Subcutaneous adipose tissue (tissue), 4 donors: Measurements from ENCODE around the gene KIAA0319L. TPM values are rescaled to one million over a fixed set of nuclear protein-coding genes. Genes with fewer than 3 reads are reported as not detected.

Experiments
- total RNA-seq, 4 donors: library from RNA; depleted of rRNA; stranded (reverse); fragments of >200 nt; gene quantifications; one replicate each; pipeline ENCODE4 v1.1.0, GENCODE V29; 2016
- TF ChIP-seq, protein P1 (sequence below): fragments of 450-650 bp; IDR thresholded peaks from one replicate; pipeline ENCODE4 v1.5.1; 2016; ENCODE audit warnings: low read depth, mild to moderate bottlenecking, control low read depth, antibody characterized with exemption, moderate library complexity

Gene KIAA0319L
- total RNA-seq, 4 donors from 2014 or later = 35.9 to 77.6 (median 61.8) TPM

DNA sequence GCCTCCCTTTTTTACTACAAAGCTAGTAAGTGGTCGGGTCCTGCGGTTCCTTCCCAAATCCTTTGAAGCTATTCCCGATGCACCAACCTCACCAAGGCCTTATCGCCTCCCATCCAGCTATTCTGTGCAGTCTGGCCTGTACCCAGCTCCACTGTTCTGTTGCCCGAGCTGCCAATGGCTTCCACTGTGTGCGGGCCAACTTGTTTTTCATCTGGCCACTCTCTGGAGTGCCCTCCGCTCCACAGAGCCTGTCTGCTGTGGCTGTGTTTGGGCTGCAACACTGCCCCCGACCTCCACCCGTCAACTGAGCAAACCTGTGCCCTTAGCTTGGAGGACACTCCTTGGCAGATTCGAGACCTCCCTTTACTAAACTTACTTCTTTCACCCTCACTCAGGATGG lies 125.0 kb downstream of the KIAA0319L start:
- TF ChIP-seq, protein P1, sequence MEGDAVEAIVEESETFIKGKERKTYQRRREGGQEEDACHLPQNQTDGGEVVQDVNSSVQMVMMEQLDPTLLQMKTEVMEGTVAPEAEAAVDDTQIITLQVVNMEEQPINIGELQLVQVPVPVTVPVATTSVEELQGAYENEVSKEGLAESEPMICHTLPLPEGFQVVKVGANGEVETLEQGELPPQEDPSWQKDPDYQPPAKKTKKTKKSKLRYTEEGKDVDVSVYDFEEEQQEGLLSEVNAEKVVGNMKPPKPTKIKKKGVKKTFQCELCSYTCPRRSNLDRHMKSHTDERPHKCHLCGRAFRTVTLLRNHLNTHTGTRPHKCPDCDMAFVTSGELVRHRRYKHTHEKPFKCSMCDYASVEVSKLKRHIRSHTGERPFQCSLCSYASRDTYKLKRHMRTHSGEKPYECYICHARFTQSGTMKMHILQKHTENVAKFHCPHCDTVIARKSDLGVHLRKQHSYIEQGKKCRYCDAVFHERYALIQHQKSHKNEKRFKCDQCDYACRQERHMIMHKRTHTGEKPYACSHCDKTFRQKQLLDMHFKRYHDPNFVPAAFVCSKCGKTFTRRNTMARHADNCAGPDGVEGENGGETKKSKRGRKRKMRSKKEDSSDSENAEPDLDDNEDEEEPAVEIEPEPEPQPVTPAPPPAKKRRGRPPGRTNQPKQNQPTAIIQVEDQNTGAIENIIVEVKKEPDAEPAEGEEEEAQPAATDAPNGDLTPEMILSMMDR = no peak

DNA sequence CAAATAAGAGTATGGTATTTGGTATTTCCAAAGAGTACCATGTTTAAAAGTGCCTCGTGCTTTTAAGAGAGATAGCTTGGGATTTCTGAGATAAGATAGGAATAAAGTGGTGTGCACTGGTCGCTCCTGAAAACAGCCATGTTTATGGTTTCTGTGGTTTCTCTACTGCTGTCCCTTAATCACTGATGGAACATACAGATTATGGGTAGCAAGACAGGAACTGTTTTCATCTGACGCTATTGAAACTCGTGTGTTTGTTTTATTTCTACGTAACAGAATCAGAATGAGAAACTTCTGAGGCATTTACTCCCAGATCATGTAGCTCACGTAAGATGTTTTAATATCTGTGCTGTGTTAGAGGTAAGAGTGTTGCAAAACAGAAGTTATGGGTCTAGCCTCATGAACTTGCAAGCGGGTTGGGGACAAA lies 126.0 kb downstream of the KIAA0319L start:
- TF ChIP-seq, protein P1 = no peak

DNA sequence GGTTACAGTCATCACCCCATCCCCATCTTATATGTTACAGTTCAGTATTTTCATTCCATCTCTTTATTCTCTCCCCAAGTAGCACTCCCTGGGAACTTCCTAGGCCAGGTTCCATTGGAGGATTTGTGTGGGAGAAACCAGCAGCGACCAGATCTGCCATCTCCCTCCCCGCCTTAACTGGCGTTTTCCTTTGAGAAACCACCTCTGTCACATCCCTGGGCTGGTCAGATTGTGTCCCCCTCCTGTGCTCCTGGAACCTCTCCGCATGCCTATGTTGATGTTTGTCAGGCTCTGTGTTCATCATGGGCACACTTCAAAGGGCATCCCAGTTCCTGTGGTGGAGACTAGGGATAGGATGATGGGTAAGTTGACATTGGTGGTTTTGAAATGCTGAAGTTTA lies 126.4 kb downstream of the KIAA0319L start:
- TF ChIP-seq, protein P1 = no peak

DNA sequence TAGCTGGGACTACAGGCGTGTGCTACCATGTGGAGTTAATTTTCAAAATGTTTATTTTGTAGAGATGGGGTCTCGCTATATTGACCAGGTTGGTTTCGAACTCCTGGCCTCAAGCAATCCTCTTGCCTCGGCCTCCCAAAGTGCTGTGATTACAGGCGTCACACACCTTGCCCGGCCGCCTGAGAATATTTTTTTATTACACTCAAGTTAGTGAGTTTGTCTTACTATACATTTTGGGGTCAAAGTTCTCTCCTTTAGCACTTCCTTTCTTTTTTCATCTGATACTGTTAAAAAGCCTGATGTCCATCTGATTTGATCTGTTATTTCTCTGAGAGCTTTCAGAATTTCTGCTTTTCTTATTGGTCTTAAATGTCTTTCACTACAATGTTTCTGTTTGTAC lies 128.8 kb downstream of the KIAA0319L start:
- TF ChIP-seq, protein P1 = no peak

DNA sequence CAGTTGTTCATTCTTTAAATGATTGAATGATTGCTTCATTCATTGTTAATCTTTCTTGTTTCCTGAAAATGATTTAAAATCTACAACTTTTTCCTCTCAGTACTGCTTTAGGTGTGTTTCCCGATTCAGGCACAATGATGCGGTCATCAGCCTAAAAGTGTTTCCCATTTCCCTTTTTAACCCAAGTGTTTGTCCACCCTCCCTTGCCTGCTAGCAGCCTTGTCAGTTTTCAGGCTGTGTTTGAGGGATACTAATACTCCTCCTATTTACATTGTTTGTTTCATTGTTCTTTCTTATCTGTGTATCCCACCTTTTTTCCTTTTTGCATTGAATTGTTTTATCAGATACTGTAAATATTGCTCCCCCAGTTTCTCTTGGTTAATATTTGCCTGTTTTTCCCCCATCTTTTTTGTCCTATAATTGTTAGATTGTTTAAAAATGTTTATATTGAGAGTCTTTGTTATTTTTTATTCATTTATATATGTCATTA lies 131.1 kb downstream of the KIAA0319L start:
- TF ChIP-seq, protein P1 = no peak

DNA sequence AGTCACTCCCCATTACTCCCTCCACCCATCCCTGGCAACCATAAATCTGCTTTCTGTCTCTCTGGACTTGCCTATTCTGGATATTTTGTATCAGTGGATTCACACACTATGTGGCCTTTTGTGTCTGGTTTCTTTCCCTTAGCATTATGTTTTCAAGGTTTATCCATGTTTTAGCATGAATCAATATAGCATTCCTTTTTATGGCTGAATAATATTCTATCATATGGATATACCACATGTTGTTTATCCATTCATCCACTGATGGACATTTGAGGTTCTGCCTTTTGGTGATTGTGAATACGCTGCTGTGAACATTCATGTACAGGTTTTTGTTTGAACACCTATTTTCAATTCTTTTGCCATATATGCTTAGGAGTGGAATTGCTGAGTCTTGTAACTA lies 148.3 kb downstream of the KIAA0319L start:
- TF ChIP-seq, protein P1 = no peak

DNA sequence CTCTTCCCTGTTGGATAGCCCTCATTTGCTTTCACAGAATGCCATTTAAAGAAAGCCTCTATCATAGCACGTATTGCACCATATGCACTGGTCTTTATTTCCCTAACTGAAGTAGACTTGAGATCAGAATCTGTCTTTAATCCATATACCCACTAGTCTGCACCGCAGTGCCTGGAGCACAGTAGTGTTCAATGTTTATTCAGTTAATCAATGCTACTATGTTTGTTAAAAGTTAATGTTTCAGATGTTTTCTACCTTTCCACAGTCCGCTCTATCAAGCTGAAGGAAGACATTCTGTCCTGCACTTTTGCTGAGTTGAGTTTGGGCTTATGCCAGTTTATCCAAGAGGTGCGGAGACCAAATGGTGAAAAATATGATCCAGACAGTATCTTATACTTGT lies 149.5 kb downstream of the KIAA0319L start:
- TF ChIP-seq, protein P1 = no peak
